Chondrocyte (in vitro differentiated cells): Measurements from ENCODE around the gene DLG2. TPM values are rescaled to one million over a fixed set of nuclear protein-coding genes. Genes with fewer than 3 reads are reported as not detected.

ENCODE experiments used
- DNase-seq: peaks from one replicate; pipeline ENCODE4 v3.0.0; 2021; ENCODE audit warnings: mixed read lengths, low spot score
- H3K27ac Mint-ChIP-seq: one replicate; pipeline ENCODE4 v1.8.0; 2021; ENCODE audit warnings: mild to moderate bottlenecking, moderate library complexity, mixed read lengths; ENCODE audit not compliant: unreplicated experiment
- H3K27me3 Mint-ChIP-seq: 2 replicates; pipeline ENCODE4 v1.8.0; 2021; ENCODE audit warnings: low read depth, mixed read lengths
- H3K36me3 Mint-ChIP-seq: 2 replicates; pipeline ENCODE4 v1.8.0; 2021; ENCODE audit warnings: low read depth, mixed read lengths
- H3K4me1 Mint-ChIP-seq: 2 replicates; pipeline ENCODE4 v1.8.0; 2021; ENCODE audit warnings: low read depth, mild to moderate bottlenecking, mixed read lengths
- H3K4me3 Mint-ChIP-seq: one replicate; pipeline ENCODE4 v1.8.0; 2021; ENCODE audit warnings: mild to moderate bottlenecking, moderate library complexity, mixed read lengths; ENCODE audit not compliant: unreplicated experiment
- H3K9me3 Mint-ChIP-seq: 2 replicates; pipeline ENCODE4 v1.8.0; 2021; ENCODE audit warnings: low read depth, mixed read lengths
- total RNA-seq: library from RNA; stranded (reverse); gene quantifications from 3 replicates; pipeline ENCODE4 v1.2.1, GENCODE V29; 2021
- TF ChIP-seq, protein P1 (sequence below): fragments of 200-600 bp; sonication (generic); IDR thresholded peaks from 2 replicates; pipeline ENCODE4 v1.5.0; 2021; ENCODE audit warnings: antibody characterized with exemption, mild to moderate bottlenecking, moderate library complexity

The DLG2 gene
- total RNA-seq, 1 donor from 2014 or later: 1.3 TPM

GRCh38 chr11:85590848-85591483 is 36.2 kb downstream of the DLG2 start:
- DNase-seq: no peak
- H3K9me3 Mint-ChIP-seq: peaks cover 20% of the 10 kb centered on the region
- peaks cover 4% of the 10 kb centered on the region for H3K36me3 Mint-ChIP-seq
- peaks cover 4% of the 10 kb centered on the region for H3K27me3 Mint-ChIP-seq
- no peaks in the 10 kb centered on the region for H3K4me1 Mint-ChIP-seq
- no peak overlapping the region for H3K4me3 Mint-ChIP-seq
- TF ChIP-seq, protein P1, sequence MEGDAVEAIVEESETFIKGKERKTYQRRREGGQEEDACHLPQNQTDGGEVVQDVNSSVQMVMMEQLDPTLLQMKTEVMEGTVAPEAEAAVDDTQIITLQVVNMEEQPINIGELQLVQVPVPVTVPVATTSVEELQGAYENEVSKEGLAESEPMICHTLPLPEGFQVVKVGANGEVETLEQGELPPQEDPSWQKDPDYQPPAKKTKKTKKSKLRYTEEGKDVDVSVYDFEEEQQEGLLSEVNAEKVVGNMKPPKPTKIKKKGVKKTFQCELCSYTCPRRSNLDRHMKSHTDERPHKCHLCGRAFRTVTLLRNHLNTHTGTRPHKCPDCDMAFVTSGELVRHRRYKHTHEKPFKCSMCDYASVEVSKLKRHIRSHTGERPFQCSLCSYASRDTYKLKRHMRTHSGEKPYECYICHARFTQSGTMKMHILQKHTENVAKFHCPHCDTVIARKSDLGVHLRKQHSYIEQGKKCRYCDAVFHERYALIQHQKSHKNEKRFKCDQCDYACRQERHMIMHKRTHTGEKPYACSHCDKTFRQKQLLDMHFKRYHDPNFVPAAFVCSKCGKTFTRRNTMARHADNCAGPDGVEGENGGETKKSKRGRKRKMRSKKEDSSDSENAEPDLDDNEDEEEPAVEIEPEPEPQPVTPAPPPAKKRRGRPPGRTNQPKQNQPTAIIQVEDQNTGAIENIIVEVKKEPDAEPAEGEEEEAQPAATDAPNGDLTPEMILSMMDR: peak; percentile 78
- H3K27ac Mint-ChIP-seq: no peak overlapping the region

DNA sequence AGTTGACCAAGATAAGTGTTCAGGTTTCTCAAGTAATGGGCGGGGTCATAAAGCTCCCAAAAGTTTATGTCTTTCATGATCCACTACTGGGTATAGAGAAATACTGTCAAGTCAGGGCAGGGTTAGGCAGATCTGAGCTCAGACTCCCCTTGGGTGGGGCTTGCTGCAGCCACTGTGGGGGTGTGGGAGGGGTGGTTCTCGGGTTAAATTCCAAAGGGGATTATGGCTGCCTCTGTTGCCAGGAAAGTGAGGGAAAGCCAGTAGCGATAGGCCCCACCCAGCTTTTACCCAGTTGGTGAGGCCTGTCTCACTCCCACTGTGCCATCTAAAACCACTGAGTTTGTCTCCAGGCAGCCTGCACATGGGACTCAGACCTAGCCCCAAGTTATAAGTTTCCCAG is 37.8 kb downstream of the DLG2 start:
- DNase-seq: no peak
- Mint-ChIP-seq H3K4me1 (no peaks in the 10 kb centered on the region), H3K27me3 (peaks cover 4% of the 10 kb centered on the region), H3K27ac (no peak overlapping the region), H3K4me3 (no peak overlapping the region), H3K36me3 (peaks cover 4% of the 10 kb centered on the region), H3K9me3 (peaks cover 20% of the 10 kb centered on the region)
- TF ChIP-seq, protein P1: no peak

DNA sequence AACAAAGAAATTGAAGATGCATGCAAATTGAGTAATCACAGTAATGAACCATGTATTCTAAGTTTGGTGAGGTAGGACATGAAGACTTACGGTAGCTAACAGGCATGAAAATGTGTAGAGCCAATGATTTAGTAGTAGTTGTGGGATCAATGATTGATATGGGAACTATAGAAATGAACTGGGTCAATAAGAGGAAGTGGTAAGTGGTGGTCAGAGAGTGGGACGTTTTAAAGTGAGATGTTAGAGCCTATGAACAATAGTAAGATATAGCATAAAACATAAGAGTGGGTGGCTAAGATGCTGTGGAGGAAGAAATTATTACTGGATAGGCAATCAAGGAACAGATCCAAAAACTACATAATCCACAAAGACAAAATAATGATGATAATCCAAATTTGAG is 45.0 kb downstream of the DLG2 start:
- Mint-ChIP-seq H3K9me3 (peaks cover 20% of the 10 kb centered on the region), H3K36me3 (peaks cover 4% of the 10 kb centered on the region), H3K27ac (no peak overlapping the region), H3K4me1 (no peaks in the 10 kb centered on the region), H3K4me3 (no peak overlapping the region), H3K27me3 (peaks cover 4% of the 10 kb centered on the region)
- TF ChIP-seq, protein P1: no peak
- no peak for DNase-seq

- peaks cover 13% of the 10 kb centered on the region for H3K9me3 Mint-ChIP-seq
- H3K4me1 Mint-ChIP-seq: peaks cover 3% of the 10 kb centered on the region
- DNase-seq: no peak
- no peaks in the 10 kb centered on the region for H3K27me3 Mint-ChIP-seq
- H3K27ac Mint-ChIP-seq: no peak overlapping the region
- TF ChIP-seq, protein P1: no peak
- peaks cover 2% of the 10 kb centered on the region for H3K36me3 Mint-ChIP-seq
- H3K4me3 Mint-ChIP-seq: no peak overlapping the region
Observed at GRCh38 chr11:85575388-85575787, 51.8 kb downstream of the DLG2 start.

- H3K4me1 Mint-ChIP-seq: peaks cover 3% of the 10 kb centered on the region
- peaks cover 2% of the 10 kb centered on the region for H3K36me3 Mint-ChIP-seq
- peaks cover 5% of the 10 kb centered on the region for H3K27me3 Mint-ChIP-seq
- DNase-seq: no peak
- peaks cover 5% of the 10 kb centered on the region for H3K9me3 Mint-ChIP-seq
- TF ChIP-seq, protein P1: no peak
- no peak overlapping the region for H3K27ac Mint-ChIP-seq
- H3K4me3 Mint-ChIP-seq: no peak overlapping the region
Observed at GRCh38 chr11:85572056-85572455, 55.1 kb downstream of the DLG2 start.
